Measurements from ENCODE around the gene LYRM7.

- TF ChIP-seq, protein P1, sequence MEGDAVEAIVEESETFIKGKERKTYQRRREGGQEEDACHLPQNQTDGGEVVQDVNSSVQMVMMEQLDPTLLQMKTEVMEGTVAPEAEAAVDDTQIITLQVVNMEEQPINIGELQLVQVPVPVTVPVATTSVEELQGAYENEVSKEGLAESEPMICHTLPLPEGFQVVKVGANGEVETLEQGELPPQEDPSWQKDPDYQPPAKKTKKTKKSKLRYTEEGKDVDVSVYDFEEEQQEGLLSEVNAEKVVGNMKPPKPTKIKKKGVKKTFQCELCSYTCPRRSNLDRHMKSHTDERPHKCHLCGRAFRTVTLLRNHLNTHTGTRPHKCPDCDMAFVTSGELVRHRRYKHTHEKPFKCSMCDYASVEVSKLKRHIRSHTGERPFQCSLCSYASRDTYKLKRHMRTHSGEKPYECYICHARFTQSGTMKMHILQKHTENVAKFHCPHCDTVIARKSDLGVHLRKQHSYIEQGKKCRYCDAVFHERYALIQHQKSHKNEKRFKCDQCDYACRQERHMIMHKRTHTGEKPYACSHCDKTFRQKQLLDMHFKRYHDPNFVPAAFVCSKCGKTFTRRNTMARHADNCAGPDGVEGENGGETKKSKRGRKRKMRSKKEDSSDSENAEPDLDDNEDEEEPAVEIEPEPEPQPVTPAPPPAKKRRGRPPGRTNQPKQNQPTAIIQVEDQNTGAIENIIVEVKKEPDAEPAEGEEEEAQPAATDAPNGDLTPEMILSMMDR (IDR thresholded peaks at IDR 0.05) = no peak
- no peak for TF ChIP-seq POLR2AphosphoS5 (IDR thresholded peaks at IDR 0.05; ENCODE audit: insufficient read depth in 1 of 2, low read depth in 1 of 2)
- TF ChIP-seq POLR2A (IDR thresholded peaks at IDR 0.05) = no peak
Measured at GRCh38 chr5:131209506-131210150, 38.9 kb downstream of the LYRM7 start.
